ENCODE data around the gene TP53I13.

Gene TP53I13

GRCh38 chr17:29567304-29567553, 1.3 kb upstream of the TP53I13 start:
- peak overlapping the region; percentile 64 for H3K4me3 ChIP-seq (ENCODE audit: low read length)
- TF ChIP-seq CTCF (conservative IDR thresholded peaks at IDR 0.05; ENCODE audit: low read depth, low read length) = no peak
- DNase-seq (ENCODE audit: low read depth) = no peak

GRCh38 chr17:29567554-29568330, 759 bp upstream of the TP53I13 start:
- DNase-seq (ENCODE audit: low read depth) = no peak
- H3K4me3 ChIP-seq (ENCODE audit: low read length) = peak overlapping the region; percentile 64
- TF ChIP-seq CTCF (conservative IDR thresholded peaks at IDR 0.05; ENCODE audit: low read depth, low read length) = no peak

- peak overlapping the region; percentile 65 for H3K4me3 ChIP-seq (ENCODE audit: low read length)
- no peak for TF ChIP-seq CTCF (conservative IDR thresholded peaks at IDR 0.05; ENCODE audit: low read depth, low read length)
- DNase-seq (ENCODE audit: low read depth) = no peak
Observed at GRCh38 chr17:29569245-29569950, 897 bp downstream of the TP53I13 start.

- TF ChIP-seq CTCF (conservative IDR thresholded peaks at IDR 0.05; ENCODE audit: low read depth, low read length) = no peak
- no peak overlapping the region for H3K4me3 ChIP-seq (ENCODE audit: low read length)
- no peak for DNase-seq (ENCODE audit: low read depth)
Observed at GRCh38 chr17:29570521-29570920, 2.0 kb downstream of the TP53I13 start.

- no peak for TF ChIP-seq CTCF (conservative IDR thresholded peaks at IDR 0.05; ENCODE audit: low read depth, low read length)
- no peak for DNase-seq (ENCODE audit: low read depth)
- no peak overlapping the region for H3K4me3 ChIP-seq (ENCODE audit: low read length)
Observed at GRCh38 chr17:29571486-29571882, 3.0 kb downstream of the TP53I13 start.

GRCh38 chr17:29571883-29572681, 3.6 kb downstream of the TP53I13 start:
- H3K4me3 ChIP-seq (ENCODE audit: low read length) = no peak overlapping the region
- DNase-seq (ENCODE audit: low read depth) = no peak
- TF ChIP-seq CTCF (conservative IDR thresholded peaks at IDR 0.05; ENCODE audit: low read depth, low read length) = no peak

Measured in retinal pigment epithelial cell (primary cell).